IMR-90 (cell line): ENCODE data around the gene TATDN2. TPM values are rescaled to one million over a fixed set of nuclear protein-coding genes. Genes with fewer than 3 reads are reported as not detected.

Source experiments
- ATAC-seq: fragments of 200-7000 bp; cut with Tn5 transposase; 2 replicates; pipeline ENCODE4 v1.9.1; 2020; ENCODE audit warnings: low read depth, mild to moderate bottlenecking, moderate library complexity
- BruUV-seq: library from RNA; stranded (reverse); fragments of 400-500 nt; replicated peaks from 2 replicates; lab custom pipeline; 2021; lab: Mats Ljungman, UMichigan
- CTCF ChIA-PET: fragments of 300-600 bp; formaldehyde crosslinking; extraction: SDS; loops from one replicate; lab custom pipeline; 2021; ENCODE audit warnings: antibody characterized with exemption; lab: Yijun Ruan, JAX
- POLR2A ChIA-PET: fragments of 300-600 bp; sonication (Branson Sonifier 250); formaldehyde crosslinking; loops from one replicate; lab custom pipeline; 2022; ENCODE audit warnings: antibody characterized with exemption; ENCODE audit not compliant: unreplicated experiment; lab: Charles Lee
- DNase-seq: peaks from one replicate; pipeline ENCODE4 v3.0.0; 2013
- H2AFZ ChIP-seq: replicated peaks from 2 replicates; pipeline ENCODE3; 2013; ENCODE audit warnings: low read length, mild to moderate bottlenecking; ENCODE audit not compliant: poor library complexity
- H2AK5ac ChIP-seq: 2 replicates; pipeline ENCODE4 v1.6.1; 2013; ENCODE audit warnings: low read depth, low read length, inconsistent platforms
- H2AK9ac ChIP-seq: replicated peaks from 2 replicates; pipeline ENCODE3; 2013; ENCODE audit warnings: mild to moderate bottlenecking, low read depth, low read length, moderate library complexity; ENCODE audit not compliant: poor library complexity
- H2BK120ac ChIP-seq: 2 replicates; pipeline ENCODE4 v1.6.1; 2013; ENCODE audit warnings: low read depth, low read length, inconsistent platforms
- H2BK15ac ChIP-seq: 3 replicates; pipeline ENCODE4 v1.6.1; 2013; ENCODE audit warnings: low read depth, low read length, inconsistent platforms
- H2BK20ac ChIP-seq: 2 replicates; pipeline ENCODE4 v1.6.1; 2013; ENCODE audit warnings: low read depth, mild to moderate bottlenecking, inconsistent platforms, low read length, moderate library complexity
- H2BK5ac ChIP-seq: 2 replicates; pipeline ENCODE4 v1.6.1; 2013; ENCODE audit warnings: mild to moderate bottlenecking, low read depth, low read length, inconsistent platforms; ENCODE audit not compliant: poor library complexity, severe bottlenecking
- H3K14ac ChIP-seq: replicated peaks from 2 replicates; pipeline ENCODE4 v1.6.1; 2013; ENCODE audit warnings: low read depth, low read length, inconsistent platforms
- H3K18ac ChIP-seq: 2 replicates; pipeline ENCODE4 v1.6.1; 2013; ENCODE audit warnings: low read depth, low read length, control low read depth
- H3K23ac ChIP-seq: 2 replicates; pipeline ENCODE4 v1.6.1; 2013; ENCODE audit warnings: low read depth, low read length, inconsistent platforms
- H3K27ac ChIP-seq: 2 replicates; pipeline ENCODE4 v1.5.1; 2013; ENCODE audit warnings: mild to moderate bottlenecking, control low read depth, low read length; ENCODE audit not compliant: insufficient read depth
- H3K27me3 ChIP-seq: 2 replicates; pipeline ENCODE4 v1.6.1; 2013; ENCODE audit warnings: low read length; ENCODE audit not compliant: control insufficient read depth, insufficient read depth
- H3K36me3 ChIP-seq: 2 replicates; pipeline ENCODE4 v1.6.1; 2013; ENCODE audit warnings: low read length, mixed read lengths; ENCODE audit not compliant: control insufficient read depth, insufficient read depth
- H3K4ac ChIP-seq: 2 replicates; pipeline ENCODE4 v1.6.1; 2013; ENCODE audit warnings: low read depth, low read length, inconsistent platforms
- H3K4me1 ChIP-seq: 2 replicates; pipeline ENCODE4 v1.6.1; 2013; ENCODE audit warnings: low read length, mixed read lengths; ENCODE audit not compliant: control insufficient read depth, insufficient read depth
- H3K4me2 ChIP-seq: 2 replicates; pipeline ENCODE4 v1.6.1; 2013; ENCODE audit warnings: low read depth, mild to moderate bottlenecking, control low read depth, low read length, moderate library complexity
- H3K4me3 ChIP-seq: 2 replicates; pipeline ENCODE4 v1.5.1; 2013; ENCODE audit warnings: low read depth, mild to moderate bottlenecking, control low read depth, low read length, moderate library complexity; ENCODE audit not compliant: insufficient read depth
- H3K56ac ChIP-seq: 2 replicates; pipeline ENCODE4 v1.6.1; 2013; ENCODE audit warnings: low read length, inconsistent platforms; ENCODE audit not compliant: insufficient read depth; ENCODE audit errors: extremely low read depth
- H3K79me1 ChIP-seq, 2 experiments: 2 replicates each; pipeline ENCODE4 v1.6.1; 2013; ENCODE audit warnings: low read length in 2 of 2, inconsistent platforms in 1 of 2, low read depth in 1 of 2
- H3K9ac ChIP-seq: 2 replicates; pipeline ENCODE4 v1.6.1; 2013; ENCODE audit warnings: low read depth, low read length, control low read depth
- H3K9me1 ChIP-seq: 2 replicates; pipeline ENCODE4 v1.6.1; 2013; ENCODE audit warnings: low read length, inconsistent platforms; ENCODE audit not compliant: insufficient read depth
- H3K9me3 ChIP-seq: 2 replicates; pipeline ENCODE4 v1.6.1; 2013; ENCODE audit warnings: low read length; ENCODE audit not compliant: control insufficient read depth, insufficient read depth
- H4K20me1 ChIP-seq: 2 replicates; pipeline ENCODE4 v1.6.1; 2013; ENCODE audit warnings: low read length, inconsistent platforms; ENCODE audit not compliant: insufficient read depth
- H4K5ac ChIP-seq: 2 replicates; pipeline ENCODE4 v1.6.1; 2013; ENCODE audit warnings: mild to moderate bottlenecking, low read depth, low read length, control low read depth
- H4K8ac ChIP-seq, 2 experiments: 2 replicates each; pipeline ENCODE4 v1.6.1; 2013; ENCODE audit warnings: low read depth in 2 of 2, low read length in 2 of 2, control low read depth in 1 of 2, inconsistent platforms in 1 of 2
- H4K91ac ChIP-seq: 2 replicates; pipeline ENCODE4 v1.6.1; 2013; ENCODE audit warnings: low read depth, low read length, inconsistent platforms; ENCODE audit not compliant: insufficient read depth
- BHLHE40 ChIP-seq: fragments of 150-350 bp; IDR thresholded peaks from 2 replicates; pipeline ENCODE4 v1.6.1; 2016; ENCODE audit warnings: mild to moderate bottlenecking, low read depth, low read length
- CEBPB ChIP-seq: IDR thresholded peaks from 2 replicates; pipeline ENCODE4 v1.6.1; 2012; ENCODE audit warnings: low read depth, low read length, improper control_type of control experiment
- CHD1 ChIP-seq: IDR thresholded peaks from 2 replicates; pipeline ENCODE4 v1.6.1; 2012; ENCODE audit warnings: low read depth, low read length, improper control_type of control experiment
- MAFK ChIP-seq: IDR thresholded peaks from 2 replicates; pipeline ENCODE4 v1.6.1; 2012; ENCODE audit warnings: low read depth, low read length, improper control_type of control experiment
- MAZ ChIP-seq: IDR thresholded peaks from 2 replicates; pipeline ENCODE4 v1.6.1; 2012; ENCODE audit warnings: low read depth, mild to moderate bottlenecking, low read length, improper control_type of control experiment, moderate library complexity, borderline replicate concordance
- MXI1 ChIP-seq: IDR thresholded peaks from 2 replicates; pipeline ENCODE4 v1.6.1; 2012; ENCODE audit warnings: low read depth, mild to moderate bottlenecking, low read length, moderate library complexity, borderline replicate concordance
- NFE2L2 ChIP-seq: fragments of 150-350 bp; IDR thresholded peaks from 2 replicates; pipeline ENCODE4 v1.6.1; 2016; ENCODE audit warnings: low read depth, mild to moderate bottlenecking, low read length
- POLR2A ChIP-seq: IDR thresholded peaks from 2 replicates; pipeline ENCODE4 v1.6.1; 2012; ENCODE audit warnings: mild to moderate bottlenecking, low read depth, low read length
- RAD21 ChIP-seq: IDR thresholded peaks from 2 replicates; pipeline ENCODE4 v1.6.1; 2012; ENCODE audit warnings: low read length, improper control_type of control experiment
- RCOR1 ChIP-seq: IDR thresholded peaks from 2 replicates; pipeline ENCODE4 v1.6.1; 2012; ENCODE audit warnings: mild to moderate bottlenecking, low read length, improper control_type of control experiment; ENCODE audit not compliant: insufficient replicate concordance
- RFX5 ChIP-seq: IDR thresholded peaks from 2 replicates; pipeline ENCODE4 v1.8.0; 2012; ENCODE audit warnings: low read depth, mild to moderate bottlenecking, low read length, moderate library complexity
- SMC3 ChIP-seq: fragments of 150-350 bp; IDR thresholded peaks from 2 replicates; pipeline ENCODE4 v1.6.1; 2016; ENCODE audit warnings: low read depth, mild to moderate bottlenecking, antibody characterized with exemption, low read length, moderate library complexity
- WGBS, 2 experiments: methylation state at CpG; one replicate each; pipeline versions ENCODE4 v1.1.5 to v1.1.7; 2013; ENCODE audit warnings: missing lambda C conversion rate in 2 of 2; ENCODE audit not compliant: insufficient read length in 1 of 2; ENCODE audit errors: extremely low coverage in 2 of 2; 5-methylcytosine and 5-hydroxymethylcytosine counted together
- dilution Hi-C: fragments of 300-500 bp; cut with HindIII; formaldehyde crosslinking; loops from one replicate; pipeline ENCODE4 v1.14.3; 2018; ENCODE audit warnings: low sequenced_read_pairs; ENCODE audit not compliant: unreplicated experiment
- in situ Hi-C: fragments of 300-500 bp; cut with MboI; formaldehyde crosslinking; loops from 3 replicates; pipeline ENCODE4 v1.14.3; 2019; ENCODE audit warnings: low sequenced_read_pairs, inconsistent platforms, mixed read lengths
- intact Hi-C: fragments of 100-400 bp; cut with micrococcal nuclease; formaldehyde crosslinking; loops from 2 replicates; pipeline ENCODE4 v1.10.0; 2022
- polyA plus RNA-seq, 3 experiments: library from polyadenylated mRNA; depleted of rRNA; stranded (reverse); fragments of >200 nt; gene quantifications; 2 replicates each; pipeline ENCODE4 v1.2.3, GENCODE V29; 2012; ENCODE audit warnings: low replicate concordance in 1 of 3
- total RNA-seq: library from RNA; depleted of rRNA; stranded (reverse); fragments of >200 nt; gene quantifications from 2 replicates; pipeline ENCODE4 v1.2.3, GENCODE V29; 2012
- TF ChIP-seq, protein P1 (sequence below): fragments of 150-350 bp; IDR thresholded peaks from 2 replicates; pipeline ENCODE4 v1.6.1; 2017; ENCODE audit warnings: mild to moderate bottlenecking, antibody characterized with exemption, low read length, low read depth
- TF ChIP-seq, protein P2 (sequence below): fragments of 150-350 bp; IDR thresholded peaks from 2 replicates; pipeline ENCODE4 v1.6.1; 2016; ENCODE audit warnings: low read depth, mild to moderate bottlenecking, low read length, moderate library complexity, borderline replicate concordance
- TF ChIP-seq, protein P3 (sequence below): conservative IDR thresholded peaks from 2 replicates; pipeline ENCODE4 v1.5.1; 2012; ENCODE audit warnings: mild to moderate bottlenecking, low read depth, low read length, improper control_type of control experiment

The TATDN2 gene
- total and polyA plus RNA-seq, 2 of the 4 experiments (the other 2 are of a cell fraction), result 9.0 to 18.8 TPM

DNA sequence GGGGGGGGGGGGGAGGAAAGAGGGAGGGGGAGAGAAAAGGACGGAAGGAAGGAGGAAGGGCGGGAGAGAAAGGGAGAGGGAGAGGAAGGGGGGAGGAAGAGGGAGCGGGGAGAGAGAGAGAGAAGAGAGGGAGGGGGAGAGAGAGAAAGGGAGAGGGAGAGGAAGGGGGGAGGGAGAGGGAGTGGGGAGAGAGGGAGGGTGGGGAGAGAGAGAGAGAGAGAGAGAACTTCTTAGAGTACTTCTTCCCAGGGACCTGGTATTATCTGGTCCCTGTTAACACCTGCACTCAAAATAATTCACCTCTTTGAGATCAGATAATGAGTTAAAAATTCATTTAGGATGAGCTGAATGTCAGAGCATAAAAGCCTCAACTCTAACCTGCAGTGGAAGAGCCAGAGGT is 71.5 kb downstream of the TATDN2 start:
- H2BK5ac ChIP-seq, result peak overlapping the region; percentile 78
- no peak overlapping the region for H3K18ac ChIP-seq
- CTCF ChIA-PET, result interaction anchor here (1.6 kb wide), 1 partner anchor 419 kb away, joined by 7 read pairs; no protein-coding TSS in a partner anchor
- peaks cover 13% of the 10 kb centered on the region for H3K9me1 ChIP-seq
- POLR2A ChIA-PET, result no interaction called here
- peak overlapping the region; percentile 96; the same call in 1 of the 2 replicates for H3K56ac ChIP-seq
- H2BK20ac ChIP-seq, result no peak overlapping the region
- H3K23ac ChIP-seq, result peak overlapping the region; percentile 98
- H3K36me3 ChIP-seq, result peaks cover 33% of the 10 kb centered on the region
- peak overlapping the region; percentile 97; the same call in 1 of the 2 replicates for H4K91ac ChIP-seq
- no peak overlapping the region for H2AFZ ChIP-seq
- DNase-seq (peak; percentile 12), ATAC-seq (no peak)
- H3K4me3 ChIP-seq, result peak overlapping the region; percentile 75
- dilution Hi-C loops (no loop called here), intact Hi-C loops (no loop called here), in situ Hi-C loops (no loop called here)
- H2AK5ac ChIP-seq, result peak overlapping the region; percentile 99; the same call in 1 of the 2 replicates
- WGBS, 2 experiments, result no CpG with 5 or more reads among the region's 3 CpGs
- no peak overlapping the region for H2BK120ac ChIP-seq
- peak overlapping the region; percentile 99 for H3K4ac ChIP-seq
- TF ChIP-seq MAFK, result no peak
- TF ChIP-seq RFX5, result no peak
- TF ChIP-seq, protein P1, sequence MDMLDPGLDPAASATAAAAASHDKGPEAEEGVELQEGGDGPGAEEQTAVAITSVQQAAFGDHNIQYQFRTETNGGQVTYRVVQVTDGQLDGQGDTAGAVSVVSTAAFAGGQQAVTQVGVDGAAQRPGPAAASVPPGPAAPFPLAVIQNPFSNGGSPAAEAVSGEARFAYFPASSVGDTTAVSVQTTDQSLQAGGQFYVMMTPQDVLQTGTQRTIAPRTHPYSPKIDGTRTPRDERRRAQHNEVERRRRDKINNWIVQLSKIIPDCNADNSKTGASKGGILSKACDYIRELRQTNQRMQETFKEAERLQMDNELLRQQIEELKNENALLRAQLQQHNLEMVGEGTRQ, result no peak
- no peak for TF ChIP-seq POLR2A
- no peak for TF ChIP-seq RCOR1
- TF ChIP-seq, protein P2, sequence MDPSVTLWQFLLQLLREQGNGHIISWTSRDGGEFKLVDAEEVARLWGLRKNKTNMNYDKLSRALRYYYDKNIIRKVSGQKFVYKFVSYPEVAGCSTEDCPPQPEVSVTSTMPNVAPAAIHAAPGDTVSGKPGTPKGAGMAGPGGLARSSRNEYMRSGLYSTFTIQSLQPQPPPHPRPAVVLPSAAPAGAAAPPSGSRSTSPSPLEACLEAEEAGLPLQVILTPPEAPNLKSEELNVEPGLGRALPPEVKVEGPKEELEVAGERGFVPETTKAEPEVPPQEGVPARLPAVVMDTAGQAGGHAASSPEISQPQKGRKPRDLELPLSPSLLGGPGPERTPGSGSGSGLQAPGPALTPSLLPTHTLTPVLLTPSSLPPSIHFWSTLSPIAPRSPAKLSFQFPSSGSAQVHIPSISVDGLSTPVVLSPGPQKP, result no peak
- TF ChIP-seq MXI1, result no peak
- no peak for TF ChIP-seq SMC3
- TF ChIP-seq, protein P3, sequence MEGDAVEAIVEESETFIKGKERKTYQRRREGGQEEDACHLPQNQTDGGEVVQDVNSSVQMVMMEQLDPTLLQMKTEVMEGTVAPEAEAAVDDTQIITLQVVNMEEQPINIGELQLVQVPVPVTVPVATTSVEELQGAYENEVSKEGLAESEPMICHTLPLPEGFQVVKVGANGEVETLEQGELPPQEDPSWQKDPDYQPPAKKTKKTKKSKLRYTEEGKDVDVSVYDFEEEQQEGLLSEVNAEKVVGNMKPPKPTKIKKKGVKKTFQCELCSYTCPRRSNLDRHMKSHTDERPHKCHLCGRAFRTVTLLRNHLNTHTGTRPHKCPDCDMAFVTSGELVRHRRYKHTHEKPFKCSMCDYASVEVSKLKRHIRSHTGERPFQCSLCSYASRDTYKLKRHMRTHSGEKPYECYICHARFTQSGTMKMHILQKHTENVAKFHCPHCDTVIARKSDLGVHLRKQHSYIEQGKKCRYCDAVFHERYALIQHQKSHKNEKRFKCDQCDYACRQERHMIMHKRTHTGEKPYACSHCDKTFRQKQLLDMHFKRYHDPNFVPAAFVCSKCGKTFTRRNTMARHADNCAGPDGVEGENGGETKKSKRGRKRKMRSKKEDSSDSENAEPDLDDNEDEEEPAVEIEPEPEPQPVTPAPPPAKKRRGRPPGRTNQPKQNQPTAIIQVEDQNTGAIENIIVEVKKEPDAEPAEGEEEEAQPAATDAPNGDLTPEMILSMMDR, result no peak
- no peak for TF ChIP-seq CHD1
- TF ChIP-seq BHLHE40, result no peak
- TF ChIP-seq MAZ, result no peak
- no peak for TF ChIP-seq NFE2L2
- TF ChIP-seq RAD21, result no peak
- TF ChIP-seq CEBPB, result no peak
- peaks cover 29 to 56% of the 10 kb centered on the region in 2 experiments for H3K79me1 ChIP-seq
- no peak overlapping the region for H3K27ac ChIP-seq
- H3K27me3 ChIP-seq, result peaks cover 7% of the 10 kb centered on the region
- peak overlapping the region; percentile 100 for H2AK9ac ChIP-seq
- peak overlapping the region; percentile 78; the same call in 1 of the 2 replicates for H4K5ac ChIP-seq
- peak overlapping the region; percentile 99 for H3K14ac ChIP-seq
- H3K9ac ChIP-seq, result peak overlapping the region; percentile 90
- H3K4me1 ChIP-seq, result peaks cover 4% of the 10 kb centered on the region; the same call in 1 of the 2 replicates
- H4K8ac ChIP-seq, result peak overlapping the region; percentile 96 to 99; a peak in 2 of 4 replicates
- peak overlapping the region; percentile 95 for H3K4me2 ChIP-seq
- H4K20me1 ChIP-seq, result peaks cover 46% of the 10 kb centered on the region
- no peak overlapping the region for H2BK15ac ChIP-seq
- no TSS peak for BruUV-seq
- H3K9me3 ChIP-seq, result no peaks in the 10 kb centered on the region
